C4-2B (cell line): ENCODE data around the gene SGIP1.

Source experiments
- CTCF ChIP-seq: fragments of 450-650 bp; conservative IDR thresholded peaks from 2 replicates; pipeline ENCODE4 v1.5.1; 2017; ENCODE audit warnings: mild to moderate bottlenecking
- ZFX ChIP-seq: fragments of 450-650 bp; IDR thresholded peaks from 2 replicates; pipeline ENCODE4 v1.6.1; 2017

DNA sequence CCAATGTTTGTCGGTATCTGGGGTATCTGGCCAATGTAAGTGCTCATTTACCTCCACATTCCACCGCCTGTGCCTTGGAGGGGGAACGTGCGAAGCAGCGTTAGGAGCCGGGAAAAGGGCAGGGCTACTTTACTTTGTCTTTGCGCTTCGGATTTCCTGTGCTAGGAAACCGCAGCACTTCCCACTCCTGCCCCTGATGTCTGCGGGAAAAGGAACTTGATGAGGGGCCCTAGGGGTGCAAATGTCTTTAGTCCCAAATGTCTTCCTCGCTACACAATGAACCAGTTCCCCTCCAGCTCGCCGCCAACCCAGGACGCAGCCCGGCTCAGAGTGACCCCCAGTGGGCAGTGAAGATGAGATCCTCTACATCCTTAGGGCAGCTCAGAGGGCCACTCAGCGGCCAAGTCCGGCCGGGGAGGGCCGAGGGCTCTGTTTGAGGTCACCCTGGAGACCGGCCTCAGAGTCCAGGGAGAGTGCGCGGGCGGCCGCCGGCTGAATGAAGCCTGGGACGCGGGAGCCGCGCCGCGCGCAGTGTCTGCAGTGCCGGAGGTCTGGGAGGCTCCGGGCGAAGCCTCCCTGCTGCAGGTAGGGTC, 218.1 kb downstream of the SGIP1 start, which contains the start of gene DYNLT5:
- no peak for TF ChIP-seq CTCF
- TF ChIP-seq ZFX, result no peak
